ENCODE data around the gene UBE2I. TPM values are rescaled to one million over a fixed set of nuclear protein-coding genes. Genes with fewer than 3 reads are reported as not detected.
"Not testable (repeated sequence)": the region's sequence is repeated elsewhere in the genome, so short reads cannot be mapped to it uniquely, and the experiment has no call there.

The UBE2I gene
- total RNA-seq, 1 experiment from 2014 or later: 117 TPM

DNA sequence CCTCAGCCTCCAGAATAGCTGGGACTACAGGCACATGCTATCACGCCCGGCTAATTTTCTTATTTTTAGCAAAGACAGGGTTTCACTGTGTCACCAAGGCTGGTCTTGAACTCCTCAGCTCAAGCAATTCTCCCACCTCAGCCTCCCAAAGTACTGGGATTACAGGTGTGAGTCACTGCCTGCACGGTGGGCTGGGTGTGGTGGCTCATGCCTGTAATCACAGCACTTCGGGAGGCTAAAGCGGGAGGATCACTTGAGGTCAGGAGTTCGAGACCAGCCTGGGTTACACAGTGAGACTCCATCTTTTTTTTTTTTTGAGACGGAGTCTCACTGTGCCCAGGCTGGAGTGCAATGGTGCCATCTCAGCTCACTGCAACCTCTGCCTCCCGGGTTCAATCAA lies 16.6 kb upstream of the UBE2I start:
- peak; percentile 58 for DNase-seq (ENCODE audit: low spot score)

DNA sequence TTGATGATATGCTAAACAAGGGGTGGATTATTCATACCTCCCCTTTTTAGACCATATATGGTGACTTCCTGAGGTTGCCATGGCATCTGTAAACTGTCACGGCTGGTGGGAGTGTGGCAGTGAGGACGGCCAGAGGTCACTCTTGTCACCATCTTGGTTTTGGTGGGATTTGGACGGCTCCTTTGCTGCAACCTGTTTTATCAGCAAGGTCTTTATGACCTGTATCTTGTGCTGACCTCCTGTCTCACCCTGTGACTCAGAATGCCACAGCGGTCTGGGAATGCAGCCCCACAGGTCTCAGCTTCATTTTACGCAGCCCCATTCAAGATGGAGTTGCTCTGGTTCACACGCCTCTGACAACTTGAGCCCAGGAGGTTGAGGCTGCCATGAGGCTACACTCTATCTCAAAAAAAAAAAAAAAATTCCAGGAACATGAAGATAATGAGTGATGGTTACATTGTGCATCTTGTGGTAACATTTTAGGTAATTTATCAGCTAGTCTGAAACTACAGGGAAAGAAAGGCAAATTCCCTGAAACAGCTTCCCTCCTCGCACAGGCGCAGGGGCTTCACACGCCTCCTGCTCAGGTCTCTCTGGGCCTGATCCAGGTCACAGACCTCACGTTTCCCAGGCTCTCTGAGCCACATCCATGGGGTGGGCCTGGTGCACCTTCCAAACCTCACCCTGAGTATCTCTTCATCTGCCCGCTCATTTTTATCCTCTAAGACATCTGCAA lies 15.3 kb upstream of the UBE2I start:
- DNase-seq (ENCODE audit: low spot score): peak; percentile 64

DNA sequence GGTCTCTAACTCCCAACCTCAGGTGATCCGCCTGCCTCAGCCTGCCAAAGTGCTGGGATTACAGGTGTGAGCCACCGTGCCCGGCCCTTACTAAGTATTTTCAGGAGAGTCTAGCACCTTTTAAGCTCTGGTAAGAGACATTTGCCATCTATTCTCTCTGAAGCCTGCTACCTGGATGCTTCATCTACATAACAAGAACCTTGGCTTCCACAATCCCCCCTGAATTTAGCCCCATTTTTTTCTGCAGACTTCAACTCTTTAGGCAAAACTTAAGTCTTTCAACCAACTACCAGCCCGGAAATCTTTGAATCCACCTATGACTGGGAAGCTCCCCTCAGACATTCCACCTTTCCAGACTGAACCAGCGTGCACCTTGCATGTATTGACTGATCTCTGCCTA lies 14.0 kb upstream of the UBE2I start:
- no peak for DNase-seq (ENCODE audit: low spot score)

DNA sequence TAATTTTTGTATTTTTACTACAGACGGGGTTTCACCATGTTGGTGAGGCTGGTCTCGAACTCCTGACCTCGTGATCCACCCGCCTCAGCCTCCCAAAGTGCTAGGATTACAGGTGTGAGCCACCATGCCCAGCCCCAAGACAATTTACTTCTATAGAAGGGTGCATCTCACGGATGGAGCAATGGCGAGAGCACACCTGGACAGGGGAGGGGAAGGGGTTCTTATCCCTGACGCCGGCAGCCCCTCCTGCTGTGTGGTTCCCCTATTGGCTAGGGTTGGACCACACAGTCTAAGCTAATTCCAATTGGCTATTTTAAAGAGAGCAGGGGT lies 12.8 kb upstream of the UBE2I start:
- DNase-seq (ENCODE audit: low spot score): not testable (repeated sequence)

DNA sequence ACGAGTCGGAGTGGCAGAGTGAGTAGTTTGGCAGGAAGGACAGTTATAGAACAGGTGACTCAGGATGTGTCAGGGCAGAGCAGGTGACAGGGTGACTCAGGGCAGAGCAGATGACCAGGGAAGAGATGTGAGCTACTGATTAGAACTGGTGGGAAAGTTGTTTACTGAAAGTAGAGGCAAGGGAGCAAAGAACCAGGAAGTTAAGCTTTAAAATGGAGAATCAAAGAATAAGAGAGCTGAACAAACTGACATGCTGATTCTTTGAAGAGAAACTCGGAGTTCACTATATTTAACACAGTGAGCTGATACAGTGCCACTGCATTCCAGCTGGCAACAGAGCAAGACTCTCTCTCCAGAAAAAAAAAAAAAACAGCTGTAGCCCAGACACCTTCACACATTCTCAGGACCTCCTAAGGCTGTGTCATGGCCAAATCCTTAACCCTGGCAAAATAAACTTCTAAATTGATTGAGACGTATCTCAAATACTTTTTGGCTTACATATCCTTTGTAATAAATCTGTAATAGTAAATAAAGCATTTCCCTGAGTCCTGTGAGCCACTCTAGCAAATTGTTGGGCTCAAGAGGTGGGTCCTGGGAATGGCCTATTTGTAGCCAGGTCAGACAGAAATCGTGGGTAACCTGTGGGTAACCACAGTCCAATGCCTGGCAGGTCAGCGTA lies 12.3 kb upstream of the UBE2I start:
- peak; percentile 99 for DNase-seq (ENCODE audit: low spot score)

DNA sequence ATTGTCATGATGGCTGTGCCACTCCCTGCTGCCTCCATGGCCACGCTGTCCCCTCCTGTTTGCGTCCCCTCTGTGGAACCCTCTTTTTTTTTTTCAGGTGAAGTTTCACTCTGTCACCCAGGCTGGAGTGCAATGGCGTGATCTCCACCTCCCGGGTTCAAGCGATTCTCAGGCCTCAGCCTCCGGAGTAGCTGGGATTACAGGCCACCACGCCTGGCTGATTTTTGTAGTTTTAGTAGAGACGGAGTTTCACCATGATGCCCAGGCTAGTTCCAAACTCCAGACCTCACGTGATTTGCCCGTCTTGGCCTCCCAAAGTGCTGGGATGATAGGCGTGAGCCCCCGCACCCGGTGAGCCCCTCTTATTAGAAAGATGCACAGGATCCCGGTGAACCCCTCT lies 11.0 kb upstream of the UBE2I start:
- DNase-seq (ENCODE audit: low spot score): no peak

DNA sequence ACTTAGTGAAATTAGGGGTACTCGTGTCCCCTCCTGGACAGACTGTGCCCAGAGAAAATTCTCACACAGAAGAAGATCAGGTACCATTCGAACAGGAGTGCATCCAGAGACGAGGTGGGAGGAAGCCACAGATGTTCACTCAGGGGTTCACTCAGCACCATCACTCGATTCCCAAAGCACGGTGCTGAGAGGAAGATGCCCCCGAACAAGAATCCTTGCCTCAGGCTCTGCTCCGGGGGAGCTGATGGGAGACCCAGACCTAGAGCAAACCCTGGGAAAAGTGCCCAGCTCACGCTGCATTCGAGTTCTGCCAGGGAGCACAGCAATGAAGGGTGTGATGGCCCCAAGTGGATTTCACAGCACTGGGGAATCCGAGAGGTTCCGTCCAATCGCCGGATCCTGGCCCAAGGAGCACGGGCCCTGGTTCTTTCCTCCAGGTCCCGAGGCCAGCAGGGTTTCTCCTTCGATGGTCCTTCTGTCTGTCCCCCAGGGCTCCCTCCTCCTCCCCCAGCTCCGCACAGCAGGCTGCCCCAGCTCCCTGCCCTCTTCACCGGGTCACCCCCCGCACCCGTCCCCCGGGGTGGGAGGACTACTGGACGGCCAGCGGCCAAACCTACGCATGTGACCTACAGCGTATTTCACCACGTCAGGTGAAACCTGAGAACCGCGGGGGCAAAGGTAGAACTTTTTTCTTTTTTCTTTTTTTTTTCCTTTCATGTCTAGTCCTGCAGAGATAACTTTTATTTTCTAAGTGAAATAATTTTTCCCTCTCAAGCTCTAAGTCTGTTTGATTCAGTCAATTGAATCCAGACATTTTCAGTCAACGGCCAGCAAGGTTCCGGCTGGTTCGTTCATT lies 10.2 kb upstream of the UBE2I start:
- DNase-seq (ENCODE audit: low spot score): no peak

DNA sequence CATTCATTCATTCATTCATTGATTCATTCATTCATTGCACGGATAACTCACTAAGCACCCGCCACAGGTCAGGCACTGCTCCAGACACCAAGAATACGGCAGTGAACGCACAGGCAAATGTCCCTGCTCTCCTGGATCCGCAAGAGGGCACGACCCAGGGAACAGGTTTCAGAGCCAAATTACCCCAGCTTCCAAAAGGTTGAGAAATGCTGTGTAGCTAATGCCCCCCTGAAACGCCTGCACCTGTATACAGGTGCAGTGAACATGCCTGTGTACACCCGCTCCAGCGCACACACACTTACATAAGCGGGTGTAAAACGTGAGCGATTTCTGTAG lies 9.6 kb upstream of the UBE2I start:
- no peak for DNase-seq (ENCODE audit: low spot score)

DNA sequence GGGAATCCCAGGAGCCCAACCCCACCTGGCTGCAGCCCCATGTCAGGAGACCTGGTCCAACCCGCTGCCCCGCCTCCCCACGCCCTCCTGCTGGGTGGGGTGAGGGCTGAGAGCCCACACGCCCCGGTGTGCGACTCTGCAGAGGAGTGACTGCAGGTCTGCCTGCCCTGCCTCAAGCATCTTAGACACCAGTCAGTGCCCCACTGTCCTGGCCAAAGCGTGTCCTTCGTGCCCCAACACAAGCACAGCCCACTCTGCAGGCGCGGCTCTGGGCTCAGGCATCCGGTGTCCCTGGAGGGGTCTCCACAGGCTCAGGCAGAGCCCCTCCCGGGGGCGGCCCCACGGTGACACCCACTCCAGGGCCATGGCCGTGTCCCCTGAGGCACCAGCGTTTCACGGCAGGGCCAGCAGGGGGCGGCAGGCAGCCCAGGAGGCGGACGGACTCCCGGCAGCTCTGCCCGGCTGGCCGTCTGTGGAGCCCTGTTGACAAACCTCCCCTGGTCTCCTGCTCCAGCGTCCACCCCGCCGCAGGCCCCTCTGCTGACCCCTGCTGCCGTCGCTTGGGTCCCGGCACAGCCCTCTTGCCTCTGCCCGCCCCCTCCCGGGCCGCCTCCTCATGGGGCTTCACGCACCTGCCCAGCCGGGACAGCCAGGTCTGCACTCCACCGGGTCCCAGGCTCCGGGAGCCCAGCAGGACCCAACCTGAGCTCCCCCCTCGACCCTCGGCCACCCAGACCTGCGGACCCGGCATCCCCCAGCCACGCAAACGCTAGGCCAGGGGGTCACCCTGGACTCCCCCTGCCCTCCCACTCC lies 8.6 kb upstream of the UBE2I start:
- no peak for DNase-seq (ENCODE audit: low spot score)

DNA sequence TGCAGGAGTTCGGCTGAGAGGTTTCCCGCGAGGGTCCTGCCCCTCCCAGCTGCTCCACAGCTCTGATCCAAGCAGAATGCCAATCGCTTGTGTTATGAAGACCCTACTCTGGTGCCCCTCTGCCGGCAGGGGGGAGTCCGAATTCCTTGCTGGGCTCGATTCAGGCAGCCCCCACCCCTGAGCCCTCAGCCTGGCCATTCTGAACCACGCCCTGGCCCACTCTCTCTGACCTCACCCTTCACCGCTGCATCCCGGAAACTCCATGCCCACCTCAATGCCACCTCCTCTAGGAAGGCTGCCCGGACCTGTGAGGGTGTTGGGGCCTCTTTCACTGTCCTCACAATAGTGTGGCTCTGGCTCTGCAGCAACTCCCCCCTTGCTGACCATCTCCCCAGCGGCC lies 7.9 kb upstream of the UBE2I start:
- no peak for DNase-seq (ENCODE audit: low spot score)

DNA sequence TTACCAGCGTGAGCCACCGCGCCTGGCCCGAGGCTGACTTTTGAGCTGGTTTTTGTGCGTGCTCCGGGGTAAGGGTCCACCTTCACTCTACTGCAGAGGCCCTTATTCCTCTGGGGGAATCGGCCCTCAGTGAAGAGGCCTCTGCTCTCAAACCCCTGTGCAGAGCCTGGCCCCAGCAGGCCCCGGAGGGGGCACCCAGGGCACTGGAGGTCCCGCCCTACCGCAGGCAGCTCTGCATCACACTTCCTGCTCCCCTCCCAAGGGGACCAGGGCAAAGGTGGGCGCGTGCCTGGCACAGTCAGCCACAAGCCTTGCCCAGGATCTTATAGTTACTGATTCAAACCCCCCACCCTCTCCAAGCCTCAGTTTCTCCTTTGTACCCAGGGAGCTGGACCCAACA lies 3.6 kb upstream of the UBE2I start:
- DNase-seq (ENCODE audit: low spot score): no peak

DNA sequence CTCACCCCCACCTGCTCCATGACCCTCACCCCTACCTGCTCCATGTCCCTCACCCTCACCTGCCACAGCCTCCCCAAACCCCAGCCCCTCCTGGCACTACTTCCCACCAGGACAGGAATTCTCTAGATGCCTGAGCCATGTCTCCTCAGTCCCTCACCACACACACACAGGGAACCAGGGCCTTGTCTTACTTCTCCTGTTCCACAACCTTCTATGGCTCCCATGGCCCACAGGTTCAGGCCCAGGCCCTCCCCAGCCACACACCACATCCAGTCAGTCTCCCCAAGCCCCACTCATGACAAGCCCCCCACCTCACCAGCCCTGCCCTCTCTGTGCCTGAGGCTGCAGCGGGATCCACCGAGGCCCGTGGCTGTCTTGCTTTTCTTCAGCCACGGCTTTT lies 3.1 kb upstream of the UBE2I start:
- DNase-seq (ENCODE audit: low spot score): no peak

DNA sequence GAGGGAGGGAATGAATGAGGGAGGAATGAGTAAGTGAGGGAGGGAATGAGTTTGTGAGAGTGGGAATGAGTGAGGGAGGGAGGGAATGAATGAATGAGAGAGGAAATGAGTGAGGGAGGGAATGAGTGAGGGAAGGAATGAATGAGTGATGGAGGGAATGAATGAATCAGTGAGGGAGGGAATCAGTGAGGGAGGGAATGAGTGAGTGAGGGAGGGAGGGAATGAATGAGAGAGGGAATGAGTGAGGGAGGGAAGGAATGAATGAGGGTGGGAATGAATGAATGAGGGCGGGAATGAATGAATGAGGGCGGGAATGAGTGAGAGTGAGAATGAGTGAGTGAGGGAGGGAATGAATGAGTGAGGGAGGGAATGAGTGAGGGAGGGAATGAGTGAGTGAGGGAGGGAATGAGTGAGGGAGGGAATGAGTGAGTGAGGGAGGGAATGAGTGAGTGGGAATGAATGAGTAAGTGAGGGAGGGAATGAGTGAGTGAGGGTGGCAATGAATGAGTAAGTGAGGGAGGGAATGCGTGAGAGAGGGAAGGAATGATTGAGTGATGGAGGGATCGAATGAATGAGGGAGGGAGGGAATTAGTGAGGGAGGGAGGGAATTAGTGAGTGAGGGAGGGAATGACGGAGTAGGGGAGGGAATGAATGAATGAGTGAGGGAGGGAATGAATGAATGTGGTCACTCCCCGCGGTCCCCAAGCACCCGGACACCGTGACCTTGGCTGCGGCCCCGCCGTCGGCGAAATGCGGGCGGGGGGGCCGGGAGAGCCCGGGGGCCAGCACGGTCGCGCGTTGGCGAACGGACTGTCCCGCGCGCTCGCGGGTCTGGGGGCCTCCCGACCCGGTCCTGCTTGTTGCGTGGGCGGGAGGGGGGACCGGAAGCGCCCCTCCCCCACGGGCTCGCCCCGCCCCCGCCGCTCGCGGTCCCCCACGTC lies 1.1 kb upstream of the UBE2I start:
- peak; percentile 87 for DNase-seq (ENCODE audit: low spot score)

DNA sequence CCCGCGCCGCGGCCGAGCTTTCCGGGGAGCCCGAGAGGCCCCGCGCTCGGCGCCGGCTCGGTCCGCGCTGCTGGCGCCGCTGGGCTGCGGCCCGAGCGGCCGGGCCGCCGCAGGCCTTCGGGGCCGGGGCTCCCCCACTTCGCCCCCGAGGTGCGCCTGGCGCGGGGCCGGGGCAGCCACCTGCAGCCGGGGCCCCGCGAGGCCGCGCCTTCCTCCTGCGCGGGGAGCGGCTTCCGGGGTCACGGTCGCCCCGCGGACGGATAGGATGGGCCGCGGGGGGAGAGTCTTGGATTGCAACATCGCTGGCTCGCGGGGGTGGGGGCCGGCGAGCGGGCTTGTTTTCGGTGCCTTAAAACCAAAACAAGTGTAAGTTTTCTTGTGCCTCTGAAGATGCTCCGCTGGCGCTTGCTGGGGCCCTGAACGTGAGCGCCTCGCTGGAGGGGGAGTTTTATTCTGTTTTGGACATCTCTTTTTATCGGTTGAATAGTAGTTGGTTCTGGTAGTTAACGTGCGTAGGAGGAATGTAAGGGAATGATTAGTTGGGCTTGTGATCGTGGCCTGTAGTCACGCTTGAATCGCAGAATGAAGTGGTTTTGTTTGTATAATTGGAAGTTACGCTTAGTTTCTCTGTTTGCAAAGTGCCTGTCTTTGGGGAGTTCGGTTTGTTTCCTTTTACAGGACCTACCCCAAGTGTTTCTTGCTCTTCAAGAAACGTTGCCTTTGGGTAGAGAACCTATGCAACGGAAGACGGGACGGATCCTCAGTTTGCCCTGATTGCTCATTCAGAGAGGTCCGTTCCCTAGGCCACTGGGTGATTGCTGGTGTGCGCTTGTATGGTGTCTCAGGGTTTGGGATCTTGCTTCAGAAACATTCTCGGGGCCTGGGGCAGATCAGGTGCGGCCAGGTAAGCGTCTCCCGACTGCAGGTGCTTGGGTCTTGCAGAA lies 724 bp downstream of the UBE2I start:
- DNase-seq (ENCODE audit: low spot score): no peak

DNA sequence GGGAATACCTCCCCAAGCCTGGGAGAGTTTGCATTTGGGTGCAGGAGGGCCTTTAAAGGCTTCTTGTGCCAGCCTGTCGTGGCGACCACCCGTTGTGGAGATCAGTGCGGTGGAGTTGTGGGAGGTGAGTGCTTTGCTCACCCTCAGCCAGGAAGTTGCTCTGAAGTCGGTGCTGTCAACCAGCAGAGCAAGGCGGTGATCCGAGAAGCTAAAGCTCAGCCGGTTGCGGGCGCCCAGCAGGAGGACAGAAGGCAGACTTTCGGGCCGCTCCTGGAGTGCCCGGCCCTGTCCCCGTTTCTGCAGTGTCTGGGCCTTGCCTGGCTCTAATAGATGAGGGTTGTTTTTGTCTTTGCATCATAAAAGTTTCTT lies 1.4 kb downstream of the UBE2I start:
- no peak for DNase-seq (ENCODE audit: low spot score)

DNA sequence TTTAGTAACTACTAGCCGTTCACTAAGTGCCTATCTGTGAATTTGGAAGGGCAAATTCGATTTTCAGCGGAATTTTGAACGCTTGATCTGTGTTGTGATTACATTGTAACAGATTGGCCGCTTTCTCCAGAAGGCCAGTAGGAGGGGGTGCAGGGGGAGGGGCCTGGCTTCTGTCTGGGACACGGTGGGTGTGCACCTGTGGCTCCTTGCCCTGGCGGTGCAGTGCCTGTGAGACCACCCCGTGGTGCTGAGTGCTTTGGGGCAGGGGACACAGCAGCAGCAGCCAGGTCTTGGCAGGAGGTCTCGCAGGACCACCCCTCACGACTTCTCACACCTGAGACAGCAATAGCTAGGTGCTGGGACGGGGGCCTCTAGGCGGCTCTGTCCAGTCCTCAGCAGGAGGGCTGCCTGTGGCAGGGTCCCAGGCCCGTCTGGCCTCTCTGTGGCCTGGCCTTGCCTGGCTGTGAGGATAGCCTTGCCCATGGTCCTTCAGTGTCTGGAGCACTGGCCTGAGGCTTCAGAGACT lies 1.8 kb downstream of the UBE2I start:
- DNase-seq (ENCODE audit: low spot score): no peak

DNA sequence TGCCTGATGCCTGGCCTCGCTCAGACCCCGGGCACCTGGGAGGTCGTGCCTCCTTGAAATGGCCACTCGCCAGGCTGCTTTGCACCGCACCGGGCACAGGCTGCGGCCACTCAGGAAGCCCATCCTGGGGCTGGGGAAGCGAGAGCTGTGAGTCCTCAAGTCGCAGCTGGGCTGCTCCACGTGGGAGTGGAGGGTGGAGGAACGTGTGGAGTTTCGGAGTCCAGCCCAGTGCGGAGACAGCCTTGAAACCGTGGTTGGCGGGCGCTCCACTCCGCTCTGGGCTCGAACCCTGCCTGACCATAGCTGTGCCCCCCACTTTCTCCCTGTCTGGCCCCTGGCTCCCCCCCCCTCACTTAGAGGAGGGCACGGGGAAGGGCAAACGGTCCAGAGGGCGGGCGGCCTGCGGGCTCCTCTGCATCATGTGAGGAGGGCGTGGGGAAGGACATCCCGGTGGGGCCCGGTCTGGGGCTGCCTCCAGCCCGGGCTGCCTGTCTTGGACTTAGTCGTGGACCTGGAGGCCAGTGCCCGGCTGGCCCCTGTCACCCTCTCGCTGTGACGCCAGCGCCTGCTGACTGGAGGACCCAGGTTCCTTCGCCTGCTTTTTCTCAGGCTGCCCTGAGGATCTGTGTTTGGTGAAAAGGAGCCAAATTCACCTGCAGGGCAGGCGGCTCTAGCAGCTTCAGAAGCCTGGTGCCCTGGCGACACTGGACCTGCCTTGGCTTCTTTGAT lies 2.5 kb downstream of the UBE2I start:
- no peak for DNase-seq (ENCODE audit: low spot score)

DNA sequence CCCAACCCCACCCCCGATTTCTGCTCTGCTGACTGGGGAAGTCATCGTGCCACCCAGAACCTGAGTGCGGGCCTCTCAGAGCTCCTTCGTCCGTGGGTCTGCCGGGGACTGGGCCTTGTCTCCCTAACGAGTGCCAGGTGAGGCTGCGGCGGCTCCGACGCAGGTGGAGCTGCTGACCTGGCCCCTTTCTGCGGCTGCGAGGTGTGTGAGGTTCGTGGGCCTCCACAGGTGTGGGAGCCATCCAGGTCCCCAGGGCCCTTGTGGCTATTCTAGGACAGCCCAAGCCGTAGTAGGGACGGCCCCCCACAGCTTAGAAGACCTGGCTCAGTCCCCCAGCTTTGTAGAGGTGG lies 3.0 kb downstream of the UBE2I start:
- DNase-seq (ENCODE audit: low spot score): no peak

DNA sequence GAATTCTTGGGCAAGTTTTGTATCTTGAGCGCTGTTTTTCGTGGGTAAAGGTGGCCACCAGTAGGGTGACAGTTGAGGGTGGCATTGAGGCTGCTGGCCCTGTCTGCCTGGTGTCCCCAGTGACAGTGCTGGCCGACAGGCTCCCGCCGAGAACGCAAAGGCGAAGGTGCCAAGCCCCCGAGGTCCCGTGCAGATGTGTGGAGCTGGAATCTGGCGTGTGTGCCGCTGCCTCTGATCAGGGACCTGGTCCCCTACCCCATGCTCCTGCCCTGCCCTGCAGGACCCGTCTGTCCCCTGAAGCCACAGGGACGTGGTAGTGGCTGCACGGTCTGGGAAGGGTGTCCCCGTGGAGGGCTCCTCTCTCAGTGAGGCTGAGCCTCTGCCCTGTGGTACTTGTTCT lies 3.5 kb downstream of the UBE2I start:
- DNase-seq (ENCODE audit: low spot score): no peak

Data from A172 (cell line).